GM04503 (cell line): ENCODE data around the gene SPRY1.

Experiments used
- DNase-seq: peaks from one replicate; pipeline ENCODE4 v3.0.0-alpha.2; 2012; ENCODE audit warnings: low read depth

Gene SPRY1

GRCh38 chr4:123380728-123381716 lies 15.6 kb upstream of the SPRY1 start:
- DNase-seq, result no peak

- DNase-seq, result no peak
Measured at GRCh38 chr4:123381996-123382395, 14.6 kb upstream of the SPRY1 start.

GRCh38 chr4:123383566-123383965 lies 13.0 kb upstream of the SPRY1 start:
- no peak for DNase-seq

- no peak for DNase-seq
Measured at GRCh38 chr4:123386609-123387008, 10.0 kb upstream of the SPRY1 start.

- no peak for DNase-seq
Measured at GRCh38 chr4:123390846-123391456, 5.6 kb upstream of the SPRY1 start.

- no peak for DNase-seq
Measured at GRCh38 chr4:123393721-123394120, 2.9 kb upstream of the SPRY1 start.

- no peak for DNase-seq
Measured at GRCh38 chr4:123397144-123398065, 810 bp downstream of the SPRY1 start.

GRCh38 chr4:123398066-123398852 lies 1.7 kb downstream of the SPRY1 start:
- no peak for DNase-seq

GRCh38 chr4:123398853-123399626 lies 2.4 kb downstream of the SPRY1 start:
- DNase-seq, result no peak

GRCh38 chr4:123399627-123400358 lies 3.2 kb downstream of the SPRY1 start:
- no peak for DNase-seq

GRCh38 chr4:123401271-123402120 lies 4.9 kb downstream of the SPRY1 start:
- DNase-seq, result no peak

GRCh38 chr4:123402121-123402465 lies 5.5 kb downstream of the SPRY1 start:
- DNase-seq, result no peak

- DNase-seq, result no peak
Measured at GRCh38 chr4:123403080-123403604, 6.5 kb downstream of the SPRY1 start.

- no peak for DNase-seq
Measured at GRCh38 chr4:123404533-123404932, 7.9 kb downstream of the SPRY1 start.

- no peak for DNase-seq
Measured at GRCh38 chr4:123405267-123405865, 8.8 kb downstream of the SPRY1 start.

GRCh38 chr4:123406872-123407271 lies 10.3 kb downstream of the SPRY1 start:
- DNase-seq, result no peak

GRCh38 chr4:123408471-123409084 lies 12.0 kb downstream of the SPRY1 start:
- no peak for DNase-seq

- no peak for DNase-seq
Measured at GRCh38 chr4:123409334-123409733, 12.7 kb downstream of the SPRY1 start.
